PC-9 (cell line): ENCODE measurements around the gene EGLN1. TPM values are rescaled to one million over a fixed set of nuclear protein-coding genes. Genes with fewer than 3 reads are reported as not detected.

Experiments used
- BruUV-seq: library from RNA; stranded (reverse); fragments of 400-500 nt; replicated peaks from 2 replicates; lab custom pipeline; 2021; lab: Mats Ljungman, UMichigan
- CTCF ChIA-PET: fragments of 300-600 bp; sonication (Branson Sonifier 250); formaldehyde crosslinking; loops from one replicate; lab custom pipeline; 2022; ENCODE audit warnings: antibody characterized with exemption; lab: Charles Lee
- POLR2A ChIA-PET: fragments of 300-600 bp; sonication (Branson Sonifier 250); formaldehyde crosslinking; loops from one replicate; lab custom pipeline; 2022; ENCODE audit warnings: antibody characterized with exemption; ENCODE audit not compliant: unreplicated experiment; lab: Charles Lee
- DNase-seq, 2 experiments: peaks; one replicate each; pipeline versions ENCODE4 v3.0.0 to v3.0.0-alpha.2; 2015 to 2022; ENCODE audit warnings: mixed read lengths in 1 of 2
- H2AFZ ChIP-seq: fragments of 200-600 bp; sonication (generic); 2 replicates; pipeline ENCODE4 v1.8.1; 2017; ENCODE audit warnings: antibody characterized with exemption
- H3F3A ChIP-seq: fragments of 200-600 bp; sonication (generic); 2 replicates; pipeline ENCODE4 v1.8.1; 2017; ENCODE audit warnings: antibody characterized with exemption, mild to moderate bottlenecking, low read depth; ENCODE audit not compliant: insufficient read depth
- H3K27ac ChIP-seq: fragments of 200-600 bp; sonication (generic); 2 replicates; pipeline ENCODE4 v1.6.1; 2016; ENCODE audit warnings: mixed run types
- H3K27me3 ChIP-seq: fragments of 200-600 bp; sonication (generic); 2 replicates; pipeline ENCODE4 v1.6.1; 2016; ENCODE audit warnings: low read depth, mixed run types; ENCODE audit not compliant: insufficient read depth
- H3K36me3 ChIP-seq: fragments of 200-600 bp; sonication (generic); 2 replicates; pipeline ENCODE4 v1.6.1; 2016; ENCODE audit warnings: low read depth, mixed run types
- H3K4me1 ChIP-seq: fragments of 200-600 bp; sonication (generic); replicated peaks from 2 replicates; pipeline ENCODE4 v1.6.1; 2016; ENCODE audit warnings: mixed run types; ENCODE audit not compliant: insufficient read depth
- H3K4me2 ChIP-seq: fragments of 200-600 bp; sonication (generic); 2 replicates; pipeline ENCODE4 v1.6.1; 2017; ENCODE audit warnings: mixed run types
- H3K4me3 ChIP-seq: fragments of 200-600 bp; sonication (generic); 2 replicates; pipeline ENCODE4 v1.6.1; 2016; ENCODE audit warnings: mixed run types
- H3K79me2 ChIP-seq: fragments of 200-600 bp; sonication (generic); 2 replicates; pipeline ENCODE4 v1.6.1; 2017; ENCODE audit warnings: low read depth, mixed run types
- H3K9me2 ChIP-seq: fragments of 200-600 bp; sonication (generic); 2 replicates; pipeline ENCODE4 v1.8.1; 2017; ENCODE audit warnings: mild to moderate bottlenecking; ENCODE audit not compliant: insufficient read depth
- H3K9me3 ChIP-seq: fragments of 200-600 bp; sonication (generic); 2 replicates; pipeline ENCODE4 v1.8.1; 2016; ENCODE audit warnings: low read depth; ENCODE audit not compliant: insufficient read depth
- H4K20me1 ChIP-seq: fragments of 200-600 bp; sonication (generic); 2 replicates; pipeline ENCODE4 v1.8.1; 2017; ENCODE audit not compliant: insufficient read depth
- CTCF ChIP-seq: fragments of 200-600 bp; sonication (generic); conservative IDR thresholded peaks from 2 replicates; pipeline ENCODE4 v1.6.1; 2017; ENCODE audit warnings: mixed run types, antibody characterized with exemption, mild to moderate bottlenecking, moderate library complexity
- EZH2 ChIP-seq: fragments of 200-600 bp; sonication (generic); IDR thresholded peaks from 2 replicates; pipeline ENCODE4 v1.8.0; 2017; ENCODE audit warnings: antibody characterized with exemption, low read depth
- intact Hi-C: fragments of 100-400 bp; cut with micrococcal nuclease; formaldehyde crosslinking; loops from one replicate; pipeline ENCODE4 v1.10.0; 2022; ENCODE audit not compliant: unreplicated experiment
- total RNA-seq: library from RNA; stranded (reverse); gene quantifications from 2 replicates; pipeline ENCODE4 v1.2.3, GENCODE V29; 2021

The EGLN1 gene
- total RNA-seq, 1 experiment from 2014 or later = 18.8 TPM

- intact Hi-C loops = no loop called here
- H4K20me1 ChIP-seq = no peaks in the 10 kb centered on the region
- H2AFZ ChIP-seq = no peak overlapping the region
- H3K27me3 ChIP-seq = no peaks in the 10 kb centered on the region
- H3K9me2 ChIP-seq = no peaks in the 10 kb centered on the region
- CTCF ChIA-PET = no interaction called here
- no peak overlapping the region for H3K27ac ChIP-seq
- H3K36me3 ChIP-seq = no peaks in the 10 kb centered on the region
- no peaks in the 10 kb centered on the region for H3K9me3 ChIP-seq
- no peak for TF ChIP-seq CTCF
- no peak for TF ChIP-seq EZH2
- DNase-seq = no peak
- POLR2A ChIA-PET = no interaction called here
- peaks cover 19% of the 10 kb centered on the region for H3K4me1 ChIP-seq
- H3K79me2 ChIP-seq = peaks cover 44% of the 10 kb centered on the region
- H3K4me3 ChIP-seq = no peak overlapping the region
- no peaks in the 10 kb centered on the region for H3F3A ChIP-seq
- H3K4me2 ChIP-seq = no peak overlapping the region
- no TSS peak for BruUV-seq
Measured at GRCh38 chr1:231381729-231382128, 40.4 kb downstream of the EGLN1 start.

GRCh38 chr1:231376875-231377549 is 45.1 kb downstream of the EGLN1 start:
- intact Hi-C loops = no loop called here
- no peaks in the 10 kb centered on the region for H4K20me1 ChIP-seq
- BruUV-seq = no TSS peak
- H3K27me3 ChIP-seq = no peaks in the 10 kb centered on the region
- TF ChIP-seq CTCF (no peak), EZH2 (no peak)
- no peak for DNase-seq
- ChIA-PET POLR2A (interaction anchor here (0.7 kb wide), 2 partner anchors 19 to 338 kb away, joined by 4 to 10 read pairs; no protein-coding TSS in a partner anchor), CTCF (no interaction called here)
- no peak overlapping the region for H2AFZ ChIP-seq
- no peaks in the 10 kb centered on the region for H3K9me3 ChIP-seq
- H3K36me3 ChIP-seq = no peaks in the 10 kb centered on the region
- H3K79me2 ChIP-seq = peaks cover 16% of the 10 kb centered on the region
- no peaks in the 10 kb centered on the region; the same call in 1 of the 2 replicates for H3K9me2 ChIP-seq
- no peaks in the 10 kb centered on the region for H3K4me1 ChIP-seq
- no peak overlapping the region for H3K27ac ChIP-seq
- H3K4me2 ChIP-seq = no peak overlapping the region
- no peaks in the 10 kb centered on the region for H3F3A ChIP-seq
- no peak overlapping the region for H3K4me3 ChIP-seq

- Histone ChIP-seq H3K9me3 (no peaks in the 10 kb centered on the region), H3K27ac (no peak overlapping the region), H3K36me3 (no peaks in the 10 kb centered on the region), H4K20me1 (no peaks in the 10 kb centered on the region), H3K4me2 (no peak overlapping the region), H3K27me3 (no peaks in the 10 kb centered on the region), H3K79me2 (peaks cover 9% of the 10 kb centered on the region), H3F3A (no peaks in the 10 kb centered on the region), H2AFZ (no peak overlapping the region), H3K9me2 (no peaks in the 10 kb centered on the region; the same call in 1 of the 2 replicates), H3K4me1 (no peaks in the 10 kb centered on the region), H3K4me3 (no peak overlapping the region)
- BruUV-seq = no TSS peak
- TF ChIP-seq CTCF (no peak), EZH2 (no peak)
- POLR2A ChIA-PET = no interaction called here
- intact Hi-C loops = no loop called here
- CTCF ChIA-PET = no interaction called here
- DNase-seq = no peak
Measured at GRCh38 chr1:231376101-231376500, 46.0 kb downstream of the EGLN1 start.
